Skeletal muscle satellite cell (primary cell): Measurements from ENCODE around the gene RHBDD1.
"Not testable (repeated sequence)": the region's sequence is repeated elsewhere in the genome, so short reads cannot be mapped to it uniquely, and the experiment has no call there.

Experiments used
- H3K27me3 ChIP-seq: 2 replicates; pipeline ENCODE4 v1.7.0; 2013; ENCODE audit warnings: low read length; ENCODE audit not compliant: control insufficient read depth, insufficient read depth
- H3K36me3 ChIP-seq: 2 replicates; pipeline ENCODE4 v1.7.0; 2013; ENCODE audit warnings: mild to moderate bottlenecking, control low read depth, low read length; ENCODE audit not compliant: insufficient read depth
- H3K4me1 ChIP-seq: 2 replicates; pipeline ENCODE4 v1.7.0; 2013; ENCODE audit warnings: low read length; ENCODE audit not compliant: control insufficient read depth, insufficient read depth
- H3K4me2 ChIP-seq: 2 replicates; pipeline ENCODE4 v1.7.0; 2013; ENCODE audit warnings: mild to moderate bottlenecking, low read length
- H3K4me3 ChIP-seq: 2 replicates; pipeline ENCODE4 v1.7.0; 2013; ENCODE audit warnings: low read length
- H3K9ac ChIP-seq: 2 replicates; pipeline ENCODE4 v1.7.0; 2013; ENCODE audit warnings: mild to moderate bottlenecking, low read depth, low read length, moderate library complexity
- H3K9me3 ChIP-seq: replicated peaks from 2 replicates; pipeline ENCODE4 v1.7.0; 2013; ENCODE audit warnings: mild to moderate bottlenecking, control low read depth, low read length

The RHBDD1 gene

DNA sequence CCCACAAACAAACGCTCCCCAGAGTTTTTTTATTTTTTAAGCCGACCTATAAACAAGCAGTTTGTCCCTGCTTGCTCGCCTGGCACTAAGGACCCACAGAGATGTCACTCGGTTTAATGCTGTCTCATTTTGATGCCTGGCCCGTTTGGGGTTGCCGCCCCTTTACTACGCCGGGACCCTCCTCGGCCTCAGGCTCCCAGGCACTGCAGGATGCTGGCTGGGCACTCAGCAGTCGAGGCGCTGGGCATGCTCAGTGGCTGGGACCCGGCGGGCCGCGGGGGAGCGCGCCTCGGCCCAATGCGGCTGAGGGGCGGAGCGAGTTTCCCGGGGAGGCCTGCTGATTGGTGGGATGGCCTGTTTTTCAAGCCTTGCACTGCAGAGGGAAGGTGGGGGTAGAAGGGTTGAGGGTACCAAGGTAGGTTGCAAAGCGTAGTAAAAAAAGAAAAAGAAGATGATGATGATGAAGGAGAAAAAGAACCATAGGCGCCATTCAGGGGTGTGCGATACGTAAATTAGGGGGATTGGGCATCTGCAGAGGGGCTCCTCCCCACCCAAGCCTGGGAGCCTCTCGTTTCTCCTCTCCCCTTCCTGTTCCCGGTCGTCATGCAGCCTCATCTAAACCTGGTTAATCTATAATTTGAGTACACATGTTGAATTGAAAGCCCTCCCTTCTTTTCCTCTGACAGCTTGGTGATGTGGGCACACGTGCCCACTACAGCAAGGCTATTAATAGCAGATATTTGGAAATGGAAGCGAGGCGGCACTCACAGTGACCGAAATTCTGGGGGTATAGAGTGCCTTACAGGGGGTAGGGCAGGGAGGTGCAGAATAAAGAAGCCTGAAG is 34.7 kb upstream of the RHBDD1 start:
- H3K4me1 ChIP-seq, result peaks cover 32% of the 10 kb centered on the region
- no peaks in the 10 kb centered on the region for H3K27me3 ChIP-seq
- H3K9ac ChIP-seq, result peak overlapping the region; percentile 86
- H3K9me3 ChIP-seq, result no peaks in the 10 kb centered on the region
- peak overlapping the region; percentile 98 for H3K4me2 ChIP-seq
- H3K36me3 ChIP-seq, result peaks cover 21% of the 10 kb centered on the region
- no peak overlapping the region for H3K4me3 ChIP-seq

DNA sequence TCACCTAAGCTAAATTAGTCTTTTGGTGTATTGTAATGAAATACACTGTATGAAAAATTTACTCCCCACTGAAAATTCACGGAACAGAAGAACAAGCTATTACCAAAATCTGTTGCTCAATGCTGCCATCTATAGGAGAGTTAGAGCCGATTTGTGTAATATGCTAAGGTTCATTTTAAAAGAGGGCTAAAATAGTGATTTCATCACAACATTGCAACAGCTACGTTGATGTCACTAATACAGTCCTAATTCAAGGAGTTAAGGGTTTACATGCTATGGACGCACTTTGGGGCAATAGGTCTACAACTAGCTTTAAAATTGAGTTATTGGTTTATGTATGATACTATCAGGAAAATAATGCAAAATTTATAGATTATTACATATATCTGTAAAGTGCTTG is 33.3 kb upstream of the RHBDD1 start:
- peaks cover 7% of the 10 kb centered on the region for H3K36me3 ChIP-seq
- no peak overlapping the region for H3K9ac ChIP-seq
- no peaks in the 10 kb centered on the region for H3K9me3 ChIP-seq
- peaks cover 18% of the 10 kb centered on the region for H3K4me1 ChIP-seq
- H3K27me3 ChIP-seq, result no peaks in the 10 kb centered on the region
- H3K4me2 ChIP-seq, result no peak overlapping the region
- no peak overlapping the region for H3K4me3 ChIP-seq

DNA sequence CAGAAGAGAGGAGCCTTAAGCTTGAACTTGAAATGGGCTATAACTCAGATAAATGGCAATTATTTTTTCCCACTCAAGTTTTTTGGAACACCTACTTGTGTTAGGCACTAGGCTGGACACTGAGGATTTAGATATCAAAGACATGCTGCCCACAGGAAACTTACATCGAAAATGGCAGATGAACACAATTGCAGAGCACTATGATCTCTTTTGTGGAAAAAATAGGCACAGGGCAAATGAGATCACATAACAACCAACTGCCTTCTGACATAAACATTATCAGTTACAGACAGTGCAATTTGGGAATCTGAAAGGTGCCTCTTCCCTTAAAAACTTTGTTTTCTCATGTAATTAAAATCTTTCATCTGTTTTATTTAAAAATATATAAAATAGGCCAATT is 32.4 kb upstream of the RHBDD1 start:
- Histone ChIP-seq H3K4me1 (peaks cover 12% of the 10 kb centered on the region), H3K4me3 (no peak overlapping the region), H3K4me2 (no peak overlapping the region), H3K36me3 (no peaks in the 10 kb centered on the region), H3K9me3 (no peaks in the 10 kb centered on the region), H3K9ac (no peak overlapping the region), H3K27me3 (no peaks in the 10 kb centered on the region)

GRCh38 chr2:226813148-226813701 is 22.6 kb upstream of the RHBDD1 start:
- no peak overlapping the region for H3K4me2 ChIP-seq
- no peak overlapping the region for H3K9ac ChIP-seq
- no peaks in the 10 kb centered on the region for H3K36me3 ChIP-seq
- H3K4me1 ChIP-seq, result no peaks in the 10 kb centered on the region
- H3K9me3 ChIP-seq, result no peaks in the 10 kb centered on the region
- no peak overlapping the region for H3K4me3 ChIP-seq
- H3K27me3 ChIP-seq, result no peaks in the 10 kb centered on the region

GRCh38 chr2:226818930-226819329 is 16.9 kb upstream of the RHBDD1 start:
- no peaks in the 10 kb centered on the region for H3K4me1 ChIP-seq
- H3K9ac ChIP-seq, result no peak overlapping the region
- no peak overlapping the region for H3K4me2 ChIP-seq
- no peak overlapping the region for H3K4me3 ChIP-seq
- H3K27me3 ChIP-seq, result no peaks in the 10 kb centered on the region
- H3K36me3 ChIP-seq, result no peaks in the 10 kb centered on the region
- H3K9me3 ChIP-seq, result no peaks in the 10 kb centered on the region

- no peaks in the 10 kb centered on the region for H3K36me3 ChIP-seq
- H3K9ac ChIP-seq, result no peak overlapping the region
- no peak overlapping the region for H3K4me2 ChIP-seq
- no peaks in the 10 kb centered on the region for H3K4me1 ChIP-seq
- H3K4me3 ChIP-seq, result no peak overlapping the region
- no peaks in the 10 kb centered on the region for H3K27me3 ChIP-seq
- H3K9me3 ChIP-seq, result no peaks in the 10 kb centered on the region
Measured at GRCh38 chr2:226825056-226825455, 10.8 kb upstream of the RHBDD1 start.

DNA sequence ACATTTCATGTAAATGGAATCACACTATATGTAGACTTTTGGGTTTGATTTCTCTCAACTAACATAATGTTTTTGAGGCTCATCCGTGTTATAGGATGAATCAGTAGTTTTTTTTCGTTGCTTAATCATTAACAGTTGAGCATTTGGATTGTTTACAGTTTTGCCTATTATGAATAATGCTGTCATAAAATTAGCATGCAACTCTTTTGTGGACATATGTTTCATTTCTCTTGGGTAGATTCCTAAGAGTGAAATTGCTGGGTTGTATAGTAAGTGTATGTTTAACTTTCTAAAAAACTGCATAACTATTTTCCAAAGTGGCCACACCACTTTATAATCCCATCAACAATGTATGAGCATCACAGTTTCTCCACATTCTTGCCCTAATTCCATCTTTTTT is 7.7 kb upstream of the RHBDD1 start:
- H3K9ac ChIP-seq, result no peak overlapping the region
- no peak overlapping the region for H3K4me2 ChIP-seq
- no peaks in the 10 kb centered on the region for H3K9me3 ChIP-seq
- H3K36me3 ChIP-seq, result no peaks in the 10 kb centered on the region
- H3K4me3 ChIP-seq, result no peak overlapping the region
- no peaks in the 10 kb centered on the region for H3K27me3 ChIP-seq
- no peaks in the 10 kb centered on the region for H3K4me1 ChIP-seq

DNA sequence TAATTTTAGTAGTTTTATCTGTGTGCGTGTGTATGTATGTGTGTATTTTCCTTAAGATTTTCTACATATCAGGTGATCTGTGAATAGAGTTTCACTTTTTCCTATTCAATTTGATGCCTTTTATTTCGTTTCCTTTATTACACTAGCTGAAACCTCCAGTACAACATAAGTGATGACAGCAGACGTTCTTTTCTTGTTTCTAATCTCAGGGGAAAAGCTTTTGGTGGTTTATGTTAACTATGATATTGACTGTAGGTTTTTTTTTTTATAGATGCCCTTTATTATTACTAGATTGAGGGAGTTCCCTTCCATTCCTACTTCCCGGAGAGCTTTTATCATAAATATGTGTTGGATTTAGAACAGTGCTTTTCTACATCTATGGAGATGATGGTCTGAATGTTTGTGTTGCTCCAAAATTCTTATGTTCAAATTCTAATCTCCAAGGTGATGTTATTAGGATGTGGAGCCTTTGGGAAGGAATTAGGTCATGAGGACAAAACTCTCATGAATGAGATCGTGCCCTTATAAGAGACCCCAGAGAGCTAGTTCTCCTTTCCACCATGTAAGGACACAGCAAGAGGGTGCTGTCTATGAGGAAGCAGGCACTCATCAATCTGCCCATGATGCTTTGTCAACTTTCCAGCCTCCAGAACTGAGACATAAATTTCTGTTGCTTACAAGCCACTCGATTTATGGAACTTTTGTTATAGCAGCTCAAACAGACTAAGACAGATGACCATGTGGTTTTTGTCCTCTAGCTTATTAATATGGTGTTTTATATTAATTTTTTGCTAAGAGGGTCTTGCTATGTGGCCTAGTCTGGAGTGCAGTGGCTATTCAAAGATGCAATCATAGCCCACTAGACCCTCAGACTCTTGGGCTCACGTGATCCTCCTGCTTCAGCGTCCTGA is 5.9 kb upstream of the RHBDD1 start:
- H3K4me1 ChIP-seq, result no peaks in the 10 kb centered on the region
- H3K36me3 ChIP-seq, result no peaks in the 10 kb centered on the region
- no peaks in the 10 kb centered on the region for H3K9me3 ChIP-seq
- H3K9ac ChIP-seq, result no peak overlapping the region
- H3K27me3 ChIP-seq, result no peaks in the 10 kb centered on the region
- no peak overlapping the region for H3K4me2 ChIP-seq
- no peak overlapping the region for H3K4me3 ChIP-seq

- Histone ChIP-seq H3K9me3 (no peaks in the 10 kb centered on the region), H3K4me1 (peaks cover 5% of the 10 kb centered on the region), H3K9ac (no peak overlapping the region), H3K27me3 (no peaks in the 10 kb centered on the region), H3K4me3 (no peak overlapping the region), H3K4me2 (no peak overlapping the region), H3K36me3 (no peaks in the 10 kb centered on the region)
Measured at GRCh38 chr2:226831266-226831665, 4.6 kb upstream of the RHBDD1 start.

- Histone ChIP-seq H3K9ac (no peak overlapping the region), H3K36me3 (no peaks in the 10 kb centered on the region), H3K9me3 (no peaks in the 10 kb centered on the region), H3K27me3 (no peaks in the 10 kb centered on the region), H3K4me1 (peaks cover 9% of the 10 kb centered on the region), H3K4me3 (no peak overlapping the region), H3K4me2 (no peak overlapping the region)
Measured at GRCh38 chr2:226832061-226832460, 3.8 kb upstream of the RHBDD1 start.

DNA sequence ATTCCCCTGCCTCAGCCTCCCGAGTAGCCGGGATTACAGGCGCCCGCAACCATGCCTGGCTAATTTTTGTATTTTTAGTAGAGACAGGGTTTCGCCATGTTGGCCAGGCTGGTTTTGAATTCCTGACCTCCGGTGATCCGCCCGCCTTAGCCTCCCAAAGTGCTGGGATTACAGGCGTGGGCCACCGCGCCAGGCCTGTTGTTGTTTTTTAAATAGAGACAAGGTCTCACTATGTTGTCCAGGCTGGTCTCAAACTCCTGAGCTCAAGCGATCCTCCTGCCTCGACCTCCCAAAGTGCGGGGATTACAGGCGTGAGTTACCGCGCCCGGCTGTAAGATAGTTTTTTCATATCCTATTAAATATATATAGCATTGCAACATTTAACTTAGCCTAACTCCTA is 974 bp upstream of the RHBDD1 start:
- Histone ChIP-seq H3K4me3 (peak overlapping the region; percentile 82), H3K4me2 (peak overlapping the region; percentile 82), H3K4me1 (peaks cover 21% of the 10 kb centered on the region)
- H3K36me3 ChIP-seq, H3K9ac ChIP-seq, H3K27me3 ChIP-seq, H3K9me3 ChIP-seq: not testable (repeated sequence)
